ENCODE data around the gene TENM3.

TENM3 gene

GRCh38 chr4:182806259-182807252 is 563.4 kb downstream of the TENM3 start (continued):
- TF ChIP-seq, protein P1, sequence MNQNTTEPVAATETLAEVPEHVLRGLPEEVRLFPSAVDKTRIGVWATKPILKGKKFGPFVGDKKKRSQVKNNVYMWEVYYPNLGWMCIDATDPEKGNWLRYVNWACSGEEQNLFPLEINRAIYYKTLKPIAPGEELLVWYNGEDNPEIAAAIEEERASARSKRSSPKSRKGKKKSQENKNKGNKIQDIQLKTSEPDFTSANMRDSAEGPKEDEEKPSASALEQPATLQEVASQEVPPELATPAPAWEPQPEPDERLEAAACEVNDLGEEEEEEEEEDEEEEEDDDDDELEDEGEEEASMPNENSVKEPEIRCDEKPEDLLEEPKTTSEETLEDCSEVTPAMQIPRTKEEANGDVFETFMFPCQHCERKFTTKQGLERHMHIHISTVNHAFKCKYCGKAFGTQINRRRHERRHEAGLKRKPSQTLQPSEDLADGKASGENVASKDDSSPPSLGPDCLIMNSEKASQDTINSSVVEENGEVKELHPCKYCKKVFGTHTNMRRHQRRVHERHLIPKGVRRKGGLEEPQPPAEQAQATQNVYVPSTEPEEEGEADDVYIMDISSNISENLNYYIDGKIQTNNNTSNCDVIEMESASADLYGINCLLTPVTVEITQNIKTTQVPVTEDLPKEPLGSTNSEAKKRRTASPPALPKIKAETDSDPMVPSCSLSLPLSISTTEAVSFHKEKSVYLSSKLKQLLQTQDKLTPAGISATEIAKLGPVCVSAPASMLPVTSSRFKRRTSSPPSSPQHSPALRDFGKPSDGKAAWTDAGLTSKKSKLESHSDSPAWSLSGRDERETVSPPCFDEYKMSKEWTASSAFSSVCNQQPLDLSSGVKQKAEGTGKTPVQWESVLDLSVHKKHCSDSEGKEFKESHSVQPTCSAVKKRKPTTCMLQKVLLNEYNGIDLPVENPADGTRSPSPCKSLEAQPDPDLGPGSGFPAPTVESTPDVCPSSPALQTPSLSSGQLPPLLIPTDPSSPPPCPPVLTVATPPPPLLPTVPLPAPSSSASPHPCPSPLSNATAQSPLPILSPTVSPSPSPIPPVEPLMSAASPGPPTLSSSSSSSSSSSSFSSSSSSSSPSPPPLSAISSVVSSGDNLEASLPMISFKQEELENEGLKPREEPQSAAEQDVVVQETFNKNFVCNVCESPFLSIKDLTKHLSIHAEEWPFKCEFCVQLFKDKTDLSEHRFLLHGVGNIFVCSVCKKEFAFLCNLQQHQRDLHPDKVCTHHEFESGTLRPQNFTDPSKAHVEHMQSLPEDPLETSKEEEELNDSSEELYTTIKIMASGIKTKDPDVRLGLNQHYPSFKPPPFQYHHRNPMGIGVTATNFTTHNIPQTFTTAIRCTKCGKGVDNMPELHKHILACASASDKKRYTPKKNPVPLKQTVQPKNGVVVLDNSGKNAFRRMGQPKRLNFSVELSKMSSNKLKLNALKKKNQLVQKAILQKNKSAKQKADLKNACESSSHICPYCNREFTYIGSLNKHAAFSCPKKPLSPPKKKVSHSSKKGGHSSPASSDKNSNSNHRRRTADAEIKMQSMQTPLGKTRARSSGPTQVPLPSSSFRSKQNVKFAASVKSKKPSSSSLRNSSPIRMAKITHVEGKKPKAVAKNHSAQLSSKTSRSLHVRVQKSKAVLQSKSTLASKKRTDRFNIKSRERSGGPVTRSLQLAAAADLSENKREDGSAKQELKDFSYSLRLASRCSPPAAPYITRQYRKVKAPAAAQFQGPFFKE (tag by site-specific recombination; IDR thresholded peaks at IDR 0.05; ENCODE audit: borderline replicate concordance): no peak
- TF ChIP-seq ZSCAN30 (tag by site-specific recombination; IDR thresholded peaks at IDR 0.05) (no peak; the same call in 1 of the 2 replicates), PRDM10 (tag by site-specific recombination; IDR thresholded peaks at IDR 0.05) (no peak), ZNF670 (tag by site-specific recombination; IDR thresholded peaks at IDR 0.05; ENCODE audit: low read depth) (no peak), KLF8 (tag by site-specific recombination; IDR thresholded peaks at IDR 0.05) (no peak), KLF9 (tag by site-specific recombination; IDR thresholded peaks at IDR 0.05; ENCODE audit: low read depth) (peak; percentile 29; the same call in 1 of the 2 replicates), ZSCAN23 (tag by site-specific recombination; IDR thresholded peaks at IDR 0.05) (no peak), ZNF660 (tag by site-specific recombination; IDR thresholded peaks at IDR 0.05) (no peak), ZNF585B (tag by site-specific recombination; IDR thresholded peaks at IDR 0.05) (no peak), ZNF394 (tag by site-specific recombination; IDR thresholded peaks at IDR 0.05; ENCODE audit: borderline replicate concordance) (no peak), ZBTB8A (tag by site-specific recombination; IDR thresholded peaks at IDR 0.05) (0 out of 2 replicates have a peak, but pooled peaks have one; percentile 8), ZNF292 (tag by site-specific recombination; IDR thresholded peaks at IDR 0.05; ENCODE audit: borderline replicate concordance, low read depth) (no peak), ZBTB26 (tag by site-specific recombination; optimal IDR thresholded peaks at IDR 0.05) (peak; percentile 14), SP3 (tag by site-specific recombination; IDR thresholded peaks at IDR 0.05) (no peak), ZNF426 (tag by site-specific recombination; IDR thresholded peaks at IDR 0.05) (no peak), ZNF280D (tag by site-specific recombination; IDR thresholded peaks at IDR 0.05) (no peak), ZIC2 (tag by site-specific recombination; IDR thresholded peaks at IDR 0.05) (peak; percentile 70), ZNF362 (tag by site-specific recombination; IDR thresholded peaks at IDR 0.05) (no peak), ZNF138 (tag by site-specific recombination; IDR thresholded peaks at IDR 0.05; ENCODE audit: borderline replicate concordance) (no peak)
- TF ChIP-seq, protein P2, sequence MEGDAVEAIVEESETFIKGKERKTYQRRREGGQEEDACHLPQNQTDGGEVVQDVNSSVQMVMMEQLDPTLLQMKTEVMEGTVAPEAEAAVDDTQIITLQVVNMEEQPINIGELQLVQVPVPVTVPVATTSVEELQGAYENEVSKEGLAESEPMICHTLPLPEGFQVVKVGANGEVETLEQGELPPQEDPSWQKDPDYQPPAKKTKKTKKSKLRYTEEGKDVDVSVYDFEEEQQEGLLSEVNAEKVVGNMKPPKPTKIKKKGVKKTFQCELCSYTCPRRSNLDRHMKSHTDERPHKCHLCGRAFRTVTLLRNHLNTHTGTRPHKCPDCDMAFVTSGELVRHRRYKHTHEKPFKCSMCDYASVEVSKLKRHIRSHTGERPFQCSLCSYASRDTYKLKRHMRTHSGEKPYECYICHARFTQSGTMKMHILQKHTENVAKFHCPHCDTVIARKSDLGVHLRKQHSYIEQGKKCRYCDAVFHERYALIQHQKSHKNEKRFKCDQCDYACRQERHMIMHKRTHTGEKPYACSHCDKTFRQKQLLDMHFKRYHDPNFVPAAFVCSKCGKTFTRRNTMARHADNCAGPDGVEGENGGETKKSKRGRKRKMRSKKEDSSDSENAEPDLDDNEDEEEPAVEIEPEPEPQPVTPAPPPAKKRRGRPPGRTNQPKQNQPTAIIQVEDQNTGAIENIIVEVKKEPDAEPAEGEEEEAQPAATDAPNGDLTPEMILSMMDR (tag by site-specific recombination; IDR thresholded peaks at IDR 0.05): peak; percentile 95
